Stomach smooth muscle (tissue), 2 donors: ENCODE data around the gene RBAK.
"Not testable (repeated sequence)": the region's sequence is repeated elsewhere in the genome, so short reads cannot be mapped to it uniquely, and the experiment has no call there.

Source experiments
- H3K27ac ChIP-seq: one replicate; pipeline ENCODE4 v1.7.0; 2013; ENCODE audit warnings: mild to moderate bottlenecking, low read length, inconsistent platforms
- H3K27me3 ChIP-seq, 2 donors: one replicate each; pipeline ENCODE4 v1.7.0; 2013; ENCODE audit warnings: low read length in 2 of 2; ENCODE audit not compliant: insufficient read depth in 2 of 2, control insufficient read depth in 1 of 2
- H3K36me3 ChIP-seq, 2 donors: one replicate each; pipeline ENCODE4 v1.7.0; 2013; ENCODE audit warnings: low read length in 2 of 2; ENCODE audit not compliant: control insufficient read depth in 2 of 2, insufficient read depth in 2 of 2
- H3K4me1 ChIP-seq: one replicate; pipeline ENCODE4 v1.7.0; 2013; ENCODE audit warnings: low read length; ENCODE audit not compliant: control insufficient read depth, insufficient read depth
- H3K4me3 ChIP-seq, 2 donors: one replicate each; pipeline ENCODE4 v1.7.0; 2013; ENCODE audit warnings: low read length in 2 of 2
- H3K9ac ChIP-seq, 2 donors: one replicate each; pipeline ENCODE4 v1.7.0; 2013; ENCODE audit warnings: low read length in 2 of 2, mild to moderate bottlenecking in 1 of 2
- H3K9me3 ChIP-seq, 2 donors: one replicate each; pipeline ENCODE4 v1.7.0; 2013; ENCODE audit warnings: low read length in 2 of 2; ENCODE audit not compliant: control insufficient read depth in 2 of 2
- donor health status: healthy.
- donor health status: Pancreatic carcinoma.

Gene RBAK

GRCh38 chr7:5083311-5083711 lies 37.7 kb downstream of the RBAK start:
- Histone ChIP-seq H3K27me3 (peaks cover 5 to 13% of the 10 kb centered on the region in 2 donors), H3K9me3 (no peaks in the 10 kb centered on the region), H3K27ac (no peak overlapping the region), H3K4me1 (peaks cover 3% of the 10 kb centered on the region), H3K9ac (no peak overlapping the region), H3K36me3 (no peaks in the 10 kb centered on the region), H3K4me3 (no peak overlapping the region)

GRCh38 chr7:5086256-5086655 lies 40.6 kb downstream of the RBAK start:
- Histone ChIP-seq H3K36me3 (no peaks in the 10 kb centered on the region), H3K27me3 (peaks cover 3 to 13% of the 10 kb centered on the region in 2 donors), H3K4me1 (peaks cover 3% of the 10 kb centered on the region), H3K4me3 (no peak overlapping the region), H3K9me3 (no peaks in the 10 kb centered on the region), H3K27ac (no peak overlapping the region), H3K9ac (no peak overlapping the region)

GRCh38 chr7:5088228-5088833 lies 42.7 kb downstream of the RBAK start:
- not testable (repeated sequence) for H3K9me3 ChIP-seq, H3K27ac ChIP-seq, H3K4me1 ChIP-seq, H3K36me3 ChIP-seq, H3K4me3 ChIP-seq, H3K9ac ChIP-seq
- H3K27me3 ChIP-seq, result peaks cover 3 to 13% of the 10 kb centered on the region in 2 donors

- Histone ChIP-seq H3K9ac (no peak overlapping the region), H3K27me3 (peaks cover 3 to 13% of the 10 kb centered on the region in 2 donors), H3K9me3 (peaks cover 4 to 8% of the 10 kb centered on the region in 2 donors), H3K36me3 (no peaks in the 10 kb centered on the region), H3K4me1 (peaks cover 3% of the 10 kb centered on the region), H3K27ac (no peak overlapping the region), H3K4me3 (no peak overlapping the region)
Measured at GRCh38 chr7:5088906-5089305, 43.2 kb downstream of the RBAK start.

- H3K27ac ChIP-seq, result no peak overlapping the region
- no peaks in the 10 kb centered on the region for H3K36me3 ChIP-seq
- no peaks in the 10 kb centered on the region for H3K4me1 ChIP-seq
- no peak overlapping the region for H3K9ac ChIP-seq
- no peaks in the 10 kb centered on the region for H3K27me3 ChIP-seq
- H3K9me3 ChIP-seq, result peaks cover 6 to 27% of the 10 kb centered on the region in 2 donors
- no peak overlapping the region for H3K4me3 ChIP-seq
Measured at GRCh38 chr7:5093948-5094347, 48.3 kb downstream of the RBAK start.

GRCh38 chr7:5094641-5095040 lies 49.0 kb downstream of the RBAK start:
- no peaks in the 10 kb centered on the region for H3K27me3 ChIP-seq
- no peaks in the 10 kb centered on the region for H3K4me1 ChIP-seq
- no peaks in the 10 kb centered on the region for H3K36me3 ChIP-seq
- no peak overlapping the region for H3K9ac ChIP-seq
- H3K27ac ChIP-seq, result no peak overlapping the region
- H3K9me3 ChIP-seq, result peaks cover 6 to 27% of the 10 kb centered on the region in 2 donors
- no peak overlapping the region for H3K4me3 ChIP-seq

GRCh38 chr7:5116359-5116758 lies 70.7 kb downstream of the RBAK start:
- no peak overlapping the region for H3K9ac ChIP-seq
- no peaks in the 10 kb centered on the region for H3K4me1 ChIP-seq
- no peak overlapping the region for H3K4me3 ChIP-seq
- no peaks in the 10 kb centered on the region for H3K27me3 ChIP-seq
- H3K36me3 ChIP-seq, result no peaks in the 10 kb centered on the region
- no peaks in the 10 kb centered on the region for H3K9me3 ChIP-seq
- no peak overlapping the region for H3K27ac ChIP-seq

GRCh38 chr7:5117095-5117970 lies 71.7 kb downstream of the RBAK start:
- no peaks in the 10 kb centered on the region for H3K9me3 ChIP-seq

More at GRCh38 chr7:5117095-5117970, 71.7 kb downstream of the RBAK start:
- Histone ChIP-seq H3K27ac (no peak overlapping the region), H3K36me3 (no peaks in the 10 kb centered on the region), H3K4me1 (no peaks in the 10 kb centered on the region), H3K27me3 (no peaks in the 10 kb centered on the region), H3K4me3 (no peak overlapping the region), H3K9ac (no peak overlapping the region)
